Renal cortical epithelial cell (primary cell): ENCODE measurements around the gene PTPRM. TPM values are rescaled to one million over a fixed set of nuclear protein-coding genes. Genes with fewer than 3 reads are reported as not detected.

Source experiments
- DNase-seq: peaks from one replicate; pipeline ENCODE4 v3.0.0-alpha.2; 2011; ENCODE audit warnings: low read depth
- total RNA-seq: library from RNA; depleted of rRNA; stranded (reverse); fragments of >200 nt; gene quantifications from 2 replicates; pipeline ENCODE4 v1.2.3, GENCODE V29; 2014

Gene PTPRM
- total RNA-seq, 1 donor from 2014 or later: 263 TPM

GRCh38 chr18:7726522-7726921, 159.4 kb downstream of the PTPRM start:
- DNase-seq: no peak

GRCh38 chr18:7727361-7728076, 160.4 kb downstream of the PTPRM start:
- DNase-seq: no peak

DNA sequence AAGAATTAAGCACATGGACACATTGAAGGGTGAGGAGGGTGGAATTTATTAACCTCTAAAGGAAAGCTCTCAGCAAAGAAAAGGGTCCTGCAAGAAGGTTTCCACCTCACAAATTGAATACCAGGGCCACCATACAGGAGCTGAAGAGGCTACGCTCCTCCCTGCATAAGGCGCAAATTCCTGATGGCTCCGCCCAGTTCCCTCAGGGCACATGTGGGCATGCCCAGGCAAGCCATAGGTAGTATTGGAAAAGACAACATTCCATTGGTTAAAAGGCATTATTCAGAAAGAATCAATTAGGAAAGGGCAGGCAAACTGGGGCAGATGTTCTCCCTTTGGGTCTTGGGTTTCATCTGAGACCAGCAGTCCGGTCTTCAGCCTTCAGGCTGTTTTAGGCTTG, 161.2 kb downstream of the PTPRM start:
- DNase-seq: no peak

DNA sequence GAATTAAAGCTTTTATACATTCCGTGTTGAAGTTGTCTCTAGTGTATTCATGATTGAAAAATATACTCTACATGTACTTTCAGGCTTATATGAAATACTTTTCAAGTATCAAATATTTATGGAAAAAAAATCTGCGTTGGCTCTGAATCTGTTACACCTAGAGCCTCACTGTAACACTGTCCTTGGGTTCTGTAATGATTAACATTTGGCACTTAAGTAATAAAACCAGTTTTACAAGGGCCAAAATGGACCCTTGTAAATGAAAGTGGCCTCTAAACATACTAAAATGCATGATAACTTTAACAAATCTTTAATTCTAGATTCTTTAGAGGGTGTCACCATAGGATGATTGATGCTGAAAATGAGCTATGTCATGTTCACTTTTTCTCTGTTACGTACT, 162.8 kb downstream of the PTPRM start:
- DNase-seq: peak; percentile 51

DNA sequence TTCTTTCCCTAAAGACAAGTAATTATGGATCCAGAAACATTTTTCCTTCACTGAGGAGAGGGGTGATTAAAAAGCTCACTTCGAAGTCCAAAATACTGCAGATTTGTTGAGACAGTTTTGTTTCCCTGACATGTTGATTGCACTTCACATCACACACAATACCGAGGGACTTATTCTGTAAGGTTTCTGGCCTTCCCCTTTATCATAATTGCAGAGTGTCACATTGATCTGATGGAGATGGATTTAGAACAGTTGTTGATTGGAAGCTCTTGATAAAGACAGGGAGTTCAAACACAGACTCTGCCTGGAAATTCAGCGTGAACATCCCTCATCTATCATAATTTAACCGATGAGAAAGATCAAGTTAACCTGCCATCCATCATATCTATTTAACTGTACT, 163.6 kb downstream of the PTPRM start:
- DNase-seq: no peak

GRCh38 chr18:7733642-7734041, 166.5 kb downstream of the PTPRM start:
- DNase-seq: no peak

- DNase-seq: no peak
Measured at GRCh38 chr18:7735196-7735595, 168.1 kb downstream of the PTPRM start.

DNA sequence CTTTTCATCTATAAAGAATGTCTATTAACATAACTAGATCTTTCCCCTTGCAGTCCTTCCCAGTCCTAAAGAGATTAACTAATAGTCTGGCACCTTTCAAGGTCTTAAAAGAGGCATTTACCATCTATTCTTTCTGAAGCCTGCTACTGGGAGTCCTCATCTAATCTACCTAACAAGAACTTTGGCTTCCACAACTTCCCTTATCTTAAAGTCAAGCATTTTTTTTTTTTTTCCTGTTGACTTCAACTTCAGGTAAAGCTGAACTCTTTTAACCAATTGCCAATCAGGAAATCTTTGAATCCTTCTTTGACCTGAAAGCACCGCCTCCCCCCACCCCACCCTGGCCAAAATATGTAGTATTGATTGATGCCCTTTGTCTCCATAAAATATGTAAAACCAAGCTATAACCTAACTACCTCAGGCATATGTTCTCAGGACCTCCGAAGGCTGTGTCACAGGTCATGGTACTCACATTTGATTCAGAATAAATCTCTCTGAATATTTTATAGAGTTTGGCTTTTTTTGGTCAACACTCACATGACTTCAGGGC, 168.6 kb downstream of the PTPRM start:
- DNase-seq: no peak

- DNase-seq: peak; percentile 69
Measured at GRCh38 chr18:7736526-7736925, 169.4 kb downstream of the PTPRM start.

DNA sequence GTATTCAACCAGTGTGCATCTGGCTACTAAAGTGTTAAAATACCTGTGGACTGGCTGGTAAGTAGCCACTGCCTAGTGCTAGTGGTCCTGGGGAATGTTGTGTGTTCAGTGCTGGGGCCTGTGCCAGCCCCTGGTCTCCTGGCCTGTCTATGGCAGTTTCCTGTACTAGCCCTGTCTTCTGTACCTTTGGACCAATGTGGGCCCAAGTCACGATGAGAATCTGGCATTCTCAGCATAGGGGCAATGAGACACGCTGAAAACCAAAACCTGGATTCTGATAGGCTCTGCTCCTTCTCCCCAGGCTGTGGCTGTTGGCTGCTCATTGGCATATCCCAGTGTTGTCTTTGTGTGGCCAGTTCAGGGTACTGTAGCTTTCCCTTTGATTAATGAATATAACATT, 170.4 kb downstream of the PTPRM start:
- DNase-seq: peak; percentile 62

GRCh38 chr18:7740821-7741220, 173.7 kb downstream of the PTPRM start:
- DNase-seq: peak; percentile 68

DNA sequence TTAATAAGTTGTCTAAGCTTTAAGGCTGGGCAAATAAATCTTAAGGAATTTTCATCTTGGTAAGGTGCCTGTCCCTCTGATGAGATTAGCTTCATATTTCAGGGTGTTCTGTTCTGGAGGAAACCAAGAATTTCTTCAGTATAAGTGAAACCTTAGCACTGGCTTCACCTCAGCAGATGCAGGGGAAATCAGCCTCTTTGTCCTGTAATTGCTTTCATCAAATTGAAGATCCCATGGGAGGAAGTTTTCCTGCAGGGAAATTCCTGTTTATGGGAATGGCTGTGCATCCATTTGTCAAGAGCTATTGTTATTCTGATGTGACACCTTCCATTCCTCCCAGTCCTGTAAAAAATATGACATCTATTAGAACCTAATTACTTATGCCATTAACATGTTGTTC, 174.5 kb downstream of the PTPRM start:
- DNase-seq: no peak

DNA sequence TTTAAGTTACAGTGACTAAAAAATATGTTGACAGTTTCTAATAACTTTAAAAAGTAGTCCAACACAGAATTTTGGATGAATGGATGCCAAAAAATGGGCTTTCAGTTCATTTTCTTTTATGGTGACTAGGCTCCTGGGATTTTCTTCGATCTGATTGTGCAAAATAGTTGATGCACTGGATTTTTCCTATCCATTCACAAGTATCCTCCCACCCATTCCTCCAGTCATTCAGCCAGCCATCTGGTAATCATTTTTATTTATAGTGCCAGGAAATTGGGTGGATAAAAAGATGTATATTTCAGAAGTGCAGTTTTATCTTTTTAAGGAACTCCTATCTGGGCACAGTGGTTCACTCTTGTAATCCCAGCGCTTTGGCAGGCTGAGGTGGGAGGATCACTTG, 175.1 kb downstream of the PTPRM start:
- no peak for DNase-seq

GRCh38 chr18:7743256-7743655, 176.1 kb downstream of the PTPRM start:
- no peak for DNase-seq

DNA sequence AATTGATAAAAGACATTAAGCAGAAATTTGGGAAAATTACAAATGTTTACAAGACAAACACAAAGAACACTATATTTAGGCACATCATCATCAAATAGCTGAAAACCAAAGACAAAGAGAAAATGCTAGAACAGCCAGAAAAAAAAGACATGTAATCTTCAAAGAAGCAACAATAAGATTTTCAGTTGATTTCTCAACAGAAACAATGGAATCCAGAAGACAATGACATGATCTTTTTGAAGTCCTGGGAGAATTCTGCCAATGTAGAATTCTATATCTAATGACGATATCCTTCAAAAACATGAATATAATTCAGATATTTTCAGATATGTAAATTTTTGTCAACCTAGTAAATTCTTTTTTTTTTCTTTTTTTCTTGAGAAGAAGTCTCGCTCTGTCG, 179.0 kb downstream of the PTPRM start:
- DNase-seq: no peak

GRCh38 chr18:7748251-7749007, 181.3 kb downstream of the PTPRM start:
- no peak for DNase-seq

DNA sequence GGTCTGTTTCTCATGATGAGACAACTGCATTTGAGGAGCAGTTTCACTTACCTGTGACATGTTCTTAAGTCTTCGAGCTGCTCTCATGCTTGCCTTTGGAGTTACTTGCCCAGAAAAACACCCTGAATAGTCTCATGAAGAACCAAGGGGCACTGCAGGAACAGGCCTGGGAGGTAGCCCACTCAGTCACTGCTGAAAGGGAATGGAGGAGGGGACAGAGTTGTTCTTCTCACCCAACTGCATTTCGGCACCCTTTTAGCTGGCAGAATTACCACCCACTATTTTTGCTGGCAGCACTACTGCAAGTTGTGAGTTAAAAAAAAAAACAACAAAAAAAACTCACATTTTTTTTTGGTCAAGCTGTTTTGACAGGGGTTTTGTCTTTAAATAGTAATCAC, 181.9 kb downstream of the PTPRM start:
- DNase-seq: no peak

GRCh38 chr18:7749510-7749981, 182.4 kb downstream of the PTPRM start:
- no peak for DNase-seq

- no peak for DNase-seq
Measured at GRCh38 chr18:7750095-7750663, 183.1 kb downstream of the PTPRM start.

DNA sequence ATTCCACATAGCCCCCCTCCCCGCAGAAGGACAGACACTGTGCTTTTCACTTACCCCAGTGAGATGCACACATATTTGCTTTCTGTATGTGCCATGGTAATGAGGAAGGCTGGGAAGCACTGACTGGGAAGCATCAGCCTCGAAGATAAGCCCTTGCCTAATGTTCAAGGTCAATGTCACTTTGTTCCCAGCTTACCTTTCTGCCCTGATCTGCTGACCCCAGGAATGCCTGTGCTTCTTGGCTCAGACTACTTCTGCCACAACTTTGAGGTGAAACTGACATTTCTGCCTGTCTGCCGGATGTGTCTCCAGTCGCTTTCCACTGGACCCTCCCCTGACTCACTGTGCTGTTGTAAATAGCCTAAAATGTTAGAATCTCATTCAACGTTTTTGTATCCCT, 183.8 kb downstream of the PTPRM start:
- DNase-seq: no peak

DNA sequence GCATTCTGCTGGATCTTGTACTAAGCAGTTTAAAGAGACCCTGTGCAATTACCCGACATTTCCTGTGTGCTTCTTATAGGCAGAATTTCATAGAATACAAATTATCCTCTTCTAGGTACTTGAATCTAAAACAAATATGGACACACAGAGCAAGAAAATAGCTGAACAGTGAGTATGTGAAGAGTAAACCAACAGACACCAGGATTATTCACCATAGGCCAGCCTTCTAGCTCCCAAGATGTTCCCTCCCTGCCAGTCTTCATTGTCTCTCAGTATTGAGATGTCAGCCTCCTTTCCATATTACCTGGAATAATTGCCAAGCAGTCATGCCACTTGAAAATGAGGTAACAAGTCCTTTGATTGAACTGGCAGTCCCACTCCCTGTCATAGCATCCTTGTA, 187.1 kb downstream of the PTPRM start:
- no peak for DNase-seq

GRCh38 chr18:7754725-7755181, 187.6 kb downstream of the PTPRM start:
- peak; percentile 83 for DNase-seq
